Activated T-helper 17 cell treated with anti-CD3 and anti-CD28 coated beads, Interleukin-2, amount 50 U/mL, for 72 hours (primary cell): Measurements from ENCODE around the gene CNPY3. TPM values are rescaled to one million over a fixed set of nuclear protein-coding genes. Genes with fewer than 3 reads are reported as not detected.

ENCODE experiments used
- total RNA-seq, 2 donors: library from RNA; stranded (reverse); gene quantifications; one replicate each; pipeline ENCODE4 v1.2.3, GENCODE V29; 2022

Gene CNPY3
- total RNA-seq, 2 donors from 2014 or later: 28.5 to 30.5 TPM

Other genes with a start within 250 kb of the CNPY3 start
- gene PRPH2, start 206.9 kb upstream of the CNPY3 start, total RNA-seq: not detected
- gene TBCC, start 183.4 kb upstream of the CNPY3 start, total RNA-seq: 10 to 100 TPM; 16.6 to 17.7 TPM
- 10 to 100 TPM; 16.7 to 19.3 TPM for gene BICRAL, start 147.4 kb upstream of the CNPY3 start, total RNA-seq
- gene RPL7L1, start 49.9 kb upstream of the CNPY3 start, total RNA-seq: 100 to 1,000 TPM; 116 to 150 TPM
- not detected for gene PTCRA, start 13.4 kb upstream of the CNPY3 start, total RNA-seq
- gene GNMT, start 31.3 kb downstream of the CNPY3 start, total RNA-seq: under 1 TPM; 0.24 to 0.30 TPM
- gene PEX6, start 49.7 kb downstream of the CNPY3 start, total RNA-seq: 10 to 100 TPM in 1 of 2 donors, 1 to 10 TPM in 1; 9.6 to 16.4 TPM
- 10 to 100 TPM; 55.8 to 62.5 TPM for gene PPP2R5D, start 55.1 kb downstream of the CNPY3 start, total RNA-seq
- gene MEA1, start 84.5 kb downstream of the CNPY3 start, total RNA-seq: 10 to 100 TPM; 75.7 to 93.8 TPM
- gene KLHDC3, start 84.8 kb downstream of the CNPY3 start, total RNA-seq: 10 to 100 TPM; 64.0 to 65.6 TPM
- 10 to 100 TPM; 31.4 to 78.1 TPM for gene RRP36, start 92.1 kb downstream of the CNPY3 start, total RNA-seq
- 10 to 100 TPM; 11.4 to 22.3 TPM for gene CUL7, start 124.4 kb downstream of the CNPY3 start, total RNA-seq
- 10 to 100 TPM; 65.2 to 67.3 TPM for gene MRPL2, start 130.0 kb downstream of the CNPY3 start, total RNA-seq
- 10 to 100 TPM; 19.7 to 31.4 TPM for gene KLC4, start 130.2 kb downstream of the CNPY3 start, total RNA-seq
- gene PTK7, start 146.8 kb downstream of the CNPY3 start, total RNA-seq: 1 to 10 TPM in 1 of 2 donors, under 1 TPM in 1; 0.56 to 1.0 TPM
- 10 to 100 TPM; 36.2 to 63.4 TPM for gene SRF, start 241.8 kb downstream of the CNPY3 start, total RNA-seq